OCI-LY7 (cell line): ENCODE measurements around the gene PRKD3. TPM values are rescaled to one million over a fixed set of nuclear protein-coding genes. Genes with fewer than 3 reads are reported as not detected.

Source experiments
- BruUV-seq: library from RNA; stranded (reverse); fragments of 400-500 nt; replicated peaks from 2 replicates; lab custom pipeline; 2021; lab: Mats Ljungman, UMichigan
- CTCF ChIA-PET: fragments of 300-600 bp; sonication (Branson Sonifier 250); formaldehyde crosslinking; loops from one replicate; lab custom pipeline; 2022; ENCODE audit warnings: antibody characterized with exemption; ENCODE audit not compliant: unreplicated experiment; lab: Charles Lee
- POLR2A ChIA-PET: fragments of 300-600 bp; sonication (Branson Sonifier 250); formaldehyde crosslinking; loops from one replicate; lab custom pipeline; 2022; ENCODE audit warnings: antibody characterized with exemption; lab: Charles Lee
- DNase-seq: peaks from one replicate; pipeline ENCODE4 v3.0.0-alpha.2; 2015; ENCODE audit warnings: low spot score
- H2AFZ ChIP-seq: fragments of 200-600 bp; sonication (generic), shearing (Covaris generic); 2 replicates; pipeline ENCODE4 v1.6.1; 2014; ENCODE audit warnings: mild to moderate bottlenecking, antibody characterized with exemption, low read length, moderate library complexity
- H3K27ac ChIP-seq: fragments of 200-600 bp; sonication (generic); 2 replicates; pipeline ENCODE4 v1.5.1; 2014; ENCODE audit warnings: mixed run types, low read depth, mild to moderate bottlenecking, moderate library complexity, low read length, inconsistent platforms; ENCODE audit not compliant: poor library complexity, severe bottlenecking
- H3K36me3 ChIP-seq: fragments of 200-600 bp; sonication (generic); 2 replicates; pipeline ENCODE4 v1.6.1; 2014; ENCODE audit warnings: mild to moderate bottlenecking, antibody characterized with exemption, low read length, moderate library complexity, mixed read lengths; ENCODE audit not compliant: insufficient read depth
- H3K4me1 ChIP-seq: fragments of 200-600 bp; sonication (generic); 2 replicates; pipeline ENCODE4 v1.5.1; 2014; ENCODE audit warnings: mild to moderate bottlenecking, low read length; ENCODE audit not compliant: insufficient read depth, poor library complexity, severe bottlenecking
- H3K4me2 ChIP-seq: fragments of 200-600 bp; sonication (generic); 2 replicates; pipeline ENCODE4 v1.6.1; 2014; ENCODE audit warnings: mild to moderate bottlenecking, low read length
- H3K4me3 ChIP-seq: fragments of 200-600 bp; sonication (generic); 2 replicates; pipeline ENCODE4 v1.5.1; 2014; ENCODE audit warnings: mild to moderate bottlenecking, low read depth, low read length; ENCODE audit not compliant: poor library complexity, severe bottlenecking
- H3K79me2 ChIP-seq: fragments of 200-600 bp; sonication (generic); 2 replicates; pipeline ENCODE4 v1.6.1; 2016; ENCODE audit warnings: low read depth, mild to moderate bottlenecking, low read length, moderate library complexity, mixed read lengths; ENCODE audit not compliant: insufficient read depth
- H3K9me2 ChIP-seq: fragments of 200-600 bp; sonication (generic); 2 replicates; pipeline ENCODE4 v1.6.1; 2016; ENCODE audit warnings: mild to moderate bottlenecking, low read length, mixed read lengths; ENCODE audit not compliant: insufficient read depth
- H3K9me3 ChIP-seq: fragments of 200-600 bp; sonication (generic); 2 replicates; pipeline ENCODE4 v1.6.1; 2014; ENCODE audit warnings: mild to moderate bottlenecking, mixed run types, low read length, mixed read lengths
- H4K20me1 ChIP-seq: fragments of 200-600 bp; sonication (generic); 2 replicates; pipeline ENCODE4 v1.6.1; 2014; ENCODE audit warnings: mild to moderate bottlenecking, antibody characterized with exemption, low read length, moderate library complexity, mixed read lengths; ENCODE audit not compliant: insufficient read depth
- EZH2phosphoT487 ChIP-seq: fragments of 200-600 bp; sonication (generic); IDR thresholded peaks from 2 replicates; pipeline ENCODE4 v1.6.1; 2018; ENCODE audit warnings: low read depth, borderline replicate concordance, mild to moderate bottlenecking, mixed run types, antibody characterized with exemption, low read length, moderate library complexity, mixed read lengths
- intact Hi-C: fragments of 100-400 bp; cut with micrococcal nuclease; formaldehyde crosslinking; loops from one replicate; pipeline ENCODE4 v1.10.0; 2022; ENCODE audit not compliant: unreplicated experiment
- total RNA-seq, 2 experiments: library from RNA; depleted of rRNA in 1 of 2; stranded (reverse); fragments of >200 nt in 1 of 2; shearing (Covaris generic) in 1 of 2; gene quantifications; 2 replicates each; pipeline ENCODE4 v1.2.3, GENCODE V29; 2014 to 2022
- TF ChIP-seq, protein P1 (sequence below): fragments of 200-600 bp; sonication (generic); conservative IDR thresholded peaks from 2 replicates; pipeline ENCODE4 v1.5.1; 2014; ENCODE audit warnings: mild to moderate bottlenecking, antibody characterized with exemption, low read length, moderate library complexity, mixed read lengths

PRKD3 gene
- total RNA-seq, 2 experiments from 2014 or later = 74.3 to 174 TPM

DNA sequence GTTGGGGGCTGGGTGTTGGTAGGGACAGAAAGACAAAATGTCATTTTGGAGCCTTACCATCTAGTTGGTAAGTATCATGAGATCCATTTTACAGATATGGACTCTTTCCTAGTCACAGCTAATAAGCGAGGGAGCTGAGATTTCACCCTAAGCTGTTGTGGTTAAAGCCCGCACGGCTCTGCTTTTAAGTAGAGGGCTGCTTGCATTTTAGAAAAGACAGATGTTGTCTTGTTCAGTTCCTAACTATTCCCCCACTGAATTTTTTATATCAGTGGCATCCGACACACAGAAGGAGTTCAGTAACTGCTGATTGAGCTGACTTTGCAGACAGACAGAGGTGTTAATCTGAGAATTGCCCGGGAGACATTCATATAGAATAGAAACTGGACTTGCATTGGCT lies 23.5 kb upstream of the PRKD3 start:
- TF ChIP-seq, protein P1, sequence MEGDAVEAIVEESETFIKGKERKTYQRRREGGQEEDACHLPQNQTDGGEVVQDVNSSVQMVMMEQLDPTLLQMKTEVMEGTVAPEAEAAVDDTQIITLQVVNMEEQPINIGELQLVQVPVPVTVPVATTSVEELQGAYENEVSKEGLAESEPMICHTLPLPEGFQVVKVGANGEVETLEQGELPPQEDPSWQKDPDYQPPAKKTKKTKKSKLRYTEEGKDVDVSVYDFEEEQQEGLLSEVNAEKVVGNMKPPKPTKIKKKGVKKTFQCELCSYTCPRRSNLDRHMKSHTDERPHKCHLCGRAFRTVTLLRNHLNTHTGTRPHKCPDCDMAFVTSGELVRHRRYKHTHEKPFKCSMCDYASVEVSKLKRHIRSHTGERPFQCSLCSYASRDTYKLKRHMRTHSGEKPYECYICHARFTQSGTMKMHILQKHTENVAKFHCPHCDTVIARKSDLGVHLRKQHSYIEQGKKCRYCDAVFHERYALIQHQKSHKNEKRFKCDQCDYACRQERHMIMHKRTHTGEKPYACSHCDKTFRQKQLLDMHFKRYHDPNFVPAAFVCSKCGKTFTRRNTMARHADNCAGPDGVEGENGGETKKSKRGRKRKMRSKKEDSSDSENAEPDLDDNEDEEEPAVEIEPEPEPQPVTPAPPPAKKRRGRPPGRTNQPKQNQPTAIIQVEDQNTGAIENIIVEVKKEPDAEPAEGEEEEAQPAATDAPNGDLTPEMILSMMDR = no peak
- TF ChIP-seq EZH2phosphoT487 = no peak
- peak overlapping the region; percentile 79; the same call in 1 of the 2 replicates for H2AFZ ChIP-seq
- ChIA-PET POLR2A (interaction anchor here (0.6 to 10.2 kb wide), 13 partner anchors 10 to 1403 kb away, joined by 3 to 210 read pairs (median 6); partner anchors contain the start of genes PRKD3 and SRSF7), CTCF (interaction anchor here (1.3 to 1.7 kb wide), 3 partner anchors 12 to 29 kb away, joined by 3 to 4 read pairs (median 3); no protein-coding TSS in a partner anchor)
- H3K9me3 ChIP-seq = no peaks in the 10 kb centered on the region
- H3K79me2 ChIP-seq = no peaks in the 10 kb centered on the region
- H3K36me3 ChIP-seq = no peaks in the 10 kb centered on the region
- H3K4me2 ChIP-seq = peak overlapping the region; percentile 65
- BruUV-seq = TSS peak; percentile 8
- H3K4me1 ChIP-seq = peaks cover 81% of the 10 kb centered on the region
- H3K4me3 ChIP-seq = no peak overlapping the region
- intact Hi-C loops = no loop called here
- no peaks in the 10 kb centered on the region for H3K9me2 ChIP-seq
- no peak for DNase-seq
- no peaks in the 10 kb centered on the region for H4K20me1 ChIP-seq
- H3K27ac ChIP-seq = peak overlapping the region; percentile 43

DNA sequence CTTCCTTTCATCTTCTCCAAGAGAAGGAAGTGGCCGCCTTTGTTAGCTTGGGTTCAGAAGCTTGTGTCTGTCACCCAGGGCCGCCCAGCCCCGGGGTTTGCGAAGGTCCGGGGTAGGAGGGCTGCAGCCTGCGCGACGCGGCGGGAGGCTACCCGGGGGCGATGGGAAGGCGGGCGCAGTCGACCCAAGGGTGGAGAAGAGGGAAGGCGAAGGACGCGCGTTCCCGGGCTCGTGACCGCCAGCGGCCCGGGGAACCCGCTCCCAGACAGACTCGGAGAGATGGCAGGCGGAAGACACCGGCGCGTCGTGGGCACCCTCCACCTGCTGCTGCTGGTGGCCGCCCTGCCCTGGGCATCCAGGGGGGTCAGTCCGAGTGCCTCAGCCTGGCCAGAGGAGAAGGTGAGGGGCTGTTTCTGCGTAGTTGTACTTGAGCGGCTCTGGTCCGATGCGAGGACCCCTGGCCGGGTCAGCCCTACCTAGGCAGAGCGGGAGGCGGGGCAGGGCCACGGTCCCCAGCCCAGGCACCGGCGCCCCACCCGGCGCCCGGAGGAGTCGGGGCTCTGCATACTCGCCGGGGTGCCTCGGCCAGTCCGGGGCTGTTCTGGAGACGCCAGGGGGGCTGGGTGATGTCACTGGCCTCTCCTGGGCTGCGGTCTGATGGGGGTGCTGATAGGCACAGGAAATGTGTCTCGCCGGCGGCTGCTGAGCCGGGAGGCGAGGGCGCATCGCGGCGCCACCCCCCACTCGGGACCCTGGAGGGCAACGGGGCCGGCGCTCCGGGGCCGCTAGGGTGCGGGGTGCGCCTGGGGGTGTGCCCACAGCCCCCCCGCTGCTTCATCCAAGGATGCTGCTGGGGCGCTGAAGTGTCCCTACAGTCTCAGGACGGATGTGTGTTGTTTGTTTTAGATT lies 20.1 kb upstream of the PRKD3 start, which contains the start of gene QPCT:
Gene QPCT, plus strand, starts transcription at position 178 of the 909 bp plus-strand sequence. Its CDS starts 102 bp downstream, at position 280.
- H4K20me1 ChIP-seq = no peaks in the 10 kb centered on the region
- no TSS peak for BruUV-seq
- peak within 1 kb of the TSS; percentile 95 for H3K4me2 ChIP-seq
- CTCF ChIA-PET = interaction anchor here (0.6 kb wide), 1 partner anchor 31 kb away, joined by 3 read pairs; no protein-coding TSS in a partner anchor
- H3K4me3 ChIP-seq = peak within 1 kb of the TSS; percentile 70
- H3K9me2 ChIP-seq = no peaks in the 10 kb centered on the region
- H3K9me3 ChIP-seq = no peaks in the 10 kb centered on the region
- no peaks in the 10 kb centered on the region for H3K79me2 ChIP-seq
- peaks cover 79% of the 10 kb centered on the region for H3K4me1 ChIP-seq
- POLR2A ChIA-PET = interaction anchor here (0.6 to 1.8 kb wide), 3 partner anchors 16 to 391 kb away, joined by 3 to 5 read pairs (median 4); no protein-coding TSS in a partner anchor
- H3K36me3 ChIP-seq = no peaks in the 10 kb centered on the region
- intact Hi-C loops = loop anchor here (1.0 kb wide), 1 partner anchor 32 kb away; no protein-coding TSS in a partner anchor
- H3K27ac ChIP-seq = peak within 1 kb of the TSS; percentile 41
- no peak for TF ChIP-seq EZH2phosphoT487
- TF ChIP-seq, protein P1 = peak; percentile 49
- H2AFZ ChIP-seq = peak within 1 kb of the TSS; percentile 98
- DNase-seq = peak; percentile 68
